Dedifferentiated amniotic fluid mesenchymal stem cell (primary cell): Measurements from ENCODE around the gene PLA2R1.

Source experiments
- DNase-seq: peaks from one replicate; pipeline ENCODE4 v3.0.0-alpha.2; 2016; ENCODE audit errors: extremely low spot score

The PLA2R1 gene

GRCh38 chr2:160062292-160063005 is at the start of gene PLA2R1:
TSS of gene PLA2R1 (minus strand) at chr2:160062615. CDS start at chr2:160062403, 212 bp downstream.
- peak; percentile 47 for DNase-seq

- no peak for DNase-seq
Measured at GRCh38 chr2:160110674-160111239, 48.3 kb upstream of the PLA2R1 start.

- DNase-seq, result peak; percentile 85
Measured at GRCh38 chr2:160109939-160110673, 47.7 kb upstream of the PLA2R1 start.

- DNase-seq, result no peak
Measured at GRCh38 chr2:160109243-160109642, 46.8 kb upstream of the PLA2R1 start.

- no peak for DNase-seq
Measured at GRCh38 chr2:160108646-160109045, 46.2 kb upstream of the PLA2R1 start.

- no peak for DNase-seq
Measured at GRCh38 chr2:160105366-160105765, 43.0 kb upstream of the PLA2R1 start.

GRCh38 chr2:160104115-160104514 is 41.7 kb upstream of the PLA2R1 start:
- no peak for DNase-seq

- no peak for DNase-seq
Measured at GRCh38 chr2:160097326-160097725, 34.9 kb upstream of the PLA2R1 start.

- DNase-seq, result no peak
Measured at GRCh38 chr2:160096409-160096808, 34.0 kb upstream of the PLA2R1 start.

GRCh38 chr2:160092445-160092844 is 30.0 kb upstream of the PLA2R1 start:
- no peak for DNase-seq

- peak; percentile 37 for DNase-seq
Measured at GRCh38 chr2:160091381-160091780, 29.0 kb upstream of the PLA2R1 start.

- no peak for DNase-seq
Measured at GRCh38 chr2:160087854-160088745, 25.7 kb upstream of the PLA2R1 start.

- no peak for DNase-seq
Measured at GRCh38 chr2:160085662-160086061, 23.2 kb upstream of the PLA2R1 start.

GRCh38 chr2:160077912-160078810 is 15.7 kb upstream of the PLA2R1 start:
- DNase-seq, result no peak

GRCh38 chr2:160076914-160077313 is 14.5 kb upstream of the PLA2R1 start:
- no peak for DNase-seq

GRCh38 chr2:160076241-160076640 is 13.8 kb upstream of the PLA2R1 start:
- DNase-seq, result no peak

- peak; percentile 51 for DNase-seq
Measured at GRCh38 chr2:160075171-160075570, 12.8 kb upstream of the PLA2R1 start.

- no peak for DNase-seq
Measured at GRCh38 chr2:160073284-160073888, 11.0 kb upstream of the PLA2R1 start.

- DNase-seq, result no peak
Measured at GRCh38 chr2:160068906-160069305, 6.5 kb upstream of the PLA2R1 start.

GRCh38 chr2:160064916-160065315 is 2.5 kb upstream of the PLA2R1 start:
- DNase-seq, result no peak
